Stimulated activated CD8-positive, alpha-beta memory T cell treated with anti-CD3 and anti-CD28 coated beads, Interleukin-15, amount 100 ng/mL, for 24 hours (primary cell): ENCODE measurements around the gene MKLN1.
"Not testable (repeated sequence)": the region's sequence is repeated elsewhere in the genome, so short reads cannot be mapped to it uniquely, and the experiment has no call there.

Experiments
- DNase-seq: peaks from one replicate; pipeline ENCODE4 v3.0.0-alpha.2; 2020; ENCODE audit warnings: low read depth

MKLN1 gene

GRCh38 chr7:131327626-131328376 lies at the start of gene MKLN1:
MKLN1 (plus strand) TSS chr7:131327876; CDS start chr7:131327900, 24 bp downstream.
- peak; percentile 73 for DNase-seq

GRCh38 chr7:131279044-131279443 lies 48.6 kb upstream of the MKLN1 start:
- DNase-seq = no peak

GRCh38 chr7:131281266-131282048 lies 46.2 kb upstream of the MKLN1 start:
- DNase-seq = no peak

GRCh38 chr7:131284702-131285419 lies 42.8 kb upstream of the MKLN1 start:
- DNase-seq = no peak

GRCh38 chr7:131285556-131285955 lies 42.1 kb upstream of the MKLN1 start:
- no peak for DNase-seq

GRCh38 chr7:131288450-131288849 lies 39.2 kb upstream of the MKLN1 start:
- DNase-seq = no peak

GRCh38 chr7:131289051-131289450 lies 38.6 kb upstream of the MKLN1 start:
- no peak for DNase-seq

GRCh38 chr7:131292141-131292905 lies 35.4 kb upstream of the MKLN1 start:
- DNase-seq = no peak

GRCh38 chr7:131293018-131293417 lies 34.7 kb upstream of the MKLN1 start:
- no peak for DNase-seq

GRCh38 chr7:131294553-131294952 lies 33.1 kb upstream of the MKLN1 start:
- no peak for DNase-seq

- no peak for DNase-seq
Measured at GRCh38 chr7:131298608-131298992, 29.1 kb upstream of the MKLN1 start.

- no peak for DNase-seq
Measured at GRCh38 chr7:131299074-131299473, 28.6 kb upstream of the MKLN1 start.

- no peak for DNase-seq
Measured at GRCh38 chr7:131300078-131300477, 27.6 kb upstream of the MKLN1 start.

GRCh38 chr7:131300572-131301466 lies 26.9 kb upstream of the MKLN1 start:
- no peak for DNase-seq

GRCh38 chr7:131302446-131302845 lies 25.2 kb upstream of the MKLN1 start:
- DNase-seq = no peak

GRCh38 chr7:131302876-131303707 lies 24.6 kb upstream of the MKLN1 start:
- no peak for DNase-seq

- DNase-seq = no peak
Measured at GRCh38 chr7:131305152-131305551, 22.5 kb upstream of the MKLN1 start.

- not testable (repeated sequence) for DNase-seq
Measured at GRCh38 chr7:131306041-131306440, 21.6 kb upstream of the MKLN1 start.

GRCh38 chr7:131306777-131307176 lies 20.9 kb upstream of the MKLN1 start:
- no peak for DNase-seq

- no peak for DNase-seq
Measured at GRCh38 chr7:131307627-131308026, 20.0 kb upstream of the MKLN1 start.
